B cell (primary cell): ENCODE data around the gene HOXB6. TPM values are rescaled to one million over a fixed set of nuclear protein-coding genes. Genes with fewer than 3 reads are reported as not detected.
A peak's percentile ranks its signal among the peaks of the same experiment; 100 is the strongest.

Source experiments
- ATAC-seq: fragments of 200-7000 bp; cut with Tn5 transposase; one replicate; pipeline ENCODE4 v1.10.0; 2021; ENCODE audit warnings: low read depth, mild to moderate bottlenecking, moderate number of reproducible peaks, moderate library complexity
- CTCF ChIA-PET: fragments of 350-600 bp; sonication (Branson Sonifier 250); formaldehyde crosslinking; loops from one replicate; lab custom pipeline; 2021; ENCODE audit warnings: antibody characterized with exemption, inconsistent platforms; lab: Charles Lee
- POLR2A ChIA-PET: fragments of 350-600 bp; sonication (Branson Sonifier 250); formaldehyde crosslinking; loops from one replicate; lab custom pipeline; 2021; ENCODE audit warnings: antibody characterized with exemption; lab: Charles Lee
- DNase-seq: peaks from one replicate; pipeline ENCODE4 v3.0.0; 2013
- H2AFZ ChIP-seq: 2 replicates; pipeline ENCODE4 v1.6.1; 2012; ENCODE audit warnings: mild to moderate bottlenecking, low read depth, low read length; ENCODE audit not compliant: insufficient read depth, poor library complexity, severe bottlenecking
- H3K27ac ChIP-seq, 2 donors: 1 replicate in 1 of 2; 2 replicates in 1 of 2; pipeline ENCODE4 v1.5.1; 2012 to 2013; ENCODE audit warnings: low read length in 2 of 2, mild to moderate bottlenecking in 2 of 2, moderate library complexity in 1 of 2
- H3K27me3 ChIP-seq, 4 experiments: fragments of 200-600 bp in 1 of 4; sonication (generic) in 1 of 4; replicated peaks in 1 of 4; 1 replicate in 2 of 4; 2 replicates in 2 of 4; pipeline versions ENCODE4 v1.6.1 to v1.7.0; 2013 to 2016; ENCODE audit warnings: low read length in 3 of 4, mild to moderate bottlenecking in 2 of 4, mixed read lengths in 1 of 4, moderate library complexity in 1 of 4; ENCODE audit not compliant: insufficient read depth in 4 of 4, control insufficient read depth in 3 of 4; ENCODE audit errors: control extremely low read depth in 1 of 4
- H3K36me3 ChIP-seq, 2 experiments: replicated peaks in 1 of 2; 1 replicate in 1 of 2; 2 replicates in 1 of 2; pipeline versions ENCODE4 v1.6.1 to v1.7.1; 2013; ENCODE audit warnings: low read length in 1 of 2; ENCODE audit not compliant: insufficient read depth in 2 of 2, control insufficient read depth in 1 of 2; ENCODE audit errors: control extremely low read depth in 1 of 2, extremely low read depth in 1 of 2
- H3K4me1 ChIP-seq, 2 donors: fragments of 200-600 bp in 1 of 2; sonication (generic) in 1 of 2; 1 replicate in 1 of 2; 2 replicates in 1 of 2; pipeline versions ENCODE4 v1.5.1 to v1.6.1; 2013 to 2017; ENCODE audit warnings: low read length in 2 of 2; ENCODE audit not compliant: control insufficient read depth in 2 of 2, insufficient read depth in 2 of 2
- H3K4me2 ChIP-seq: replicated peaks from 2 replicates; pipeline ENCODE3; 2012; ENCODE audit warnings: mild to moderate bottlenecking, low read depth, low read length; ENCODE audit not compliant: poor library complexity, severe bottlenecking
- H3K4me3 ChIP-seq, 5 experiments: fragments of 200-600 bp in 1 of 5; sonication (generic) in 1 of 5; 1 replicate in 3 of 5; 2 replicates in 2 of 5; pipeline versions ENCODE4 v1.5.1 to v1.7.0; 2011 to 2016; ENCODE audit warnings: low read length in 4 of 5, mild to moderate bottlenecking in 4 of 5, low read depth in 2 of 5, control low read depth in 1 of 5, moderate library complexity in 1 of 5; ENCODE audit not compliant: insufficient read depth in 1 of 5; ENCODE audit errors: control extremely low read depth in 1 of 5, extremely low read depth in 1 of 5
- H3K79me2 ChIP-seq: fragments of 200-600 bp; sonication (generic); one replicate; pipeline ENCODE4 v1.6.0; 2016; ENCODE audit warnings: low read length; ENCODE audit not compliant: control insufficient read depth, insufficient read depth
- H3K9ac ChIP-seq: fragments of 200-600 bp; sonication (generic); 2 replicates; pipeline ENCODE4 v1.6.1; 2017; ENCODE audit warnings: mild to moderate bottlenecking, low read length, moderate library complexity
- H3K9me3 ChIP-seq, 3 donors: one replicate each; pipeline versions ENCODE4 v1.6.1 to v1.7.1; 2013; ENCODE audit warnings: low read length in 2 of 3; ENCODE audit not compliant: control insufficient read depth in 2 of 3, insufficient read depth in 1 of 3; ENCODE audit errors: control extremely low read depth in 1 of 3
- H4K20me1 ChIP-seq: 2 replicates; pipeline ENCODE4 v1.6.0; 2012; ENCODE audit warnings: mild to moderate bottlenecking, low read length; ENCODE audit not compliant: insufficient read depth, control insufficient read depth, poor library complexity, severe bottlenecking
- H3K27ac Mint-ChIP-seq: one replicate; pipeline ENCODE4 v1.8.0; 2021; ENCODE audit warnings: mixed read lengths
- H3K27me3 Mint-ChIP-seq: one replicate; pipeline ENCODE4 v1.8.0; 2021; ENCODE audit warnings: mixed read lengths
- H3K4me1 Mint-ChIP-seq: one replicate; pipeline ENCODE4 v1.8.0; 2021; ENCODE audit warnings: mixed read lengths
- H3K4me3 Mint-ChIP-seq: one replicate; pipeline ENCODE4 v1.8.0; 2021; ENCODE audit warnings: mixed read lengths
- H3K9me3 Mint-ChIP-seq: one replicate; pipeline ENCODE4 v1.8.0; 2022; ENCODE audit warnings: mixed read lengths; ENCODE audit not compliant: insufficient read depth
- CTCF ChIP-seq: fragments of 200-600 bp; IDR thresholded peaks from one replicate; pipeline ENCODE4 v1.8.0; 2022; ENCODE audit warnings: antibody characterized with exemption, mild to moderate bottlenecking
- EZH2 ChIP-seq: IDR thresholded peaks from 2 replicates; pipeline ENCODE4 v1.6.1; 2012; ENCODE audit warnings: borderline replicate concordance, low read depth, mild to moderate bottlenecking, moderate library complexity, low read length; ENCODE audit not compliant: insufficient read depth, poor library complexity, severe bottlenecking
- WGBS: methylation state at CpG from one replicate; pipeline ENCODE4 v1.1.5; 2013; ENCODE audit warnings: missing lambda C conversion rate; ENCODE audit not compliant: insufficient coverage; 5-methylcytosine and 5-hydroxymethylcytosine counted together
- intact Hi-C: fragments of 100-400 bp; cut with micrococcal nuclease; formaldehyde crosslinking; loops from one replicate; pipeline ENCODE4 v1.10.0; 2022
- polyA plus RNA-seq: library from polyadenylated mRNA; depleted of rRNA; stranded (reverse); fragments of >200 nt; gene quantifications from 2 replicates; pipeline ENCODE4 v1.2.3, GENCODE V29; 2012
- total RNA-seq, 2 donors: library from RNA; stranded (reverse); fragments of 120-200 nt in 1 of 2; gene quantifications; 1 replicate in 1 of 2; 2 replicates in 1 of 2; pipeline versions ENCODE4 v1.2.3 to v1.2.4, GENCODE V29; 2013 to 2022

Gene HOXB6
- total and polyA plus RNA-seq, 2 donors (not counting 1 experiment from before 2014, with no cell fraction given), result 0.10 TPM; not detected in 1

- peak overlapping the region; percentile 83 for H3K4me3 Mint-ChIP-seq
- H3K27ac Mint-ChIP-seq, result peak overlapping the region; percentile 16
- intact Hi-C loops, result loop anchor here (2.0 kb wide), 2 partner anchors 14 to 256 kb away; partner anchors contain the start of gene HOXB4
- no peak overlapping the region for H3K27ac ChIP-seq
- POLR2A ChIA-PET, result interaction anchor here (0.5 to 1.6 kb wide), 4 partner anchors 20 to 274 kb away, joined by 3 to 4 read pairs (median 4); no protein-coding TSS in a partner anchor
- no peaks in the 10 kb centered on the region for H3K36me3 ChIP-seq
- H3K4me2 ChIP-seq, result peak overlapping the region; percentile 80
- H3K79me2 ChIP-seq, result no peaks in the 10 kb centered on the region
- H3K4me3 ChIP-seq, result peak overlapping the region in 2 of 5 experiments; percentile 21 to 44
- H3K4me1 Mint-ChIP-seq, result peaks cover 44% of the 10 kb centered on the region
- H3K9me3 ChIP-seq, result peaks cover 0 to 21% (median 0%) of the 10 kb centered on the region in 3 donors
- peaks cover 90% of the 10 kb centered on the region for H3K27me3 Mint-ChIP-seq
- CTCF ChIA-PET, result interaction anchor here (0.7 to 5.6 kb wide), 23 partner anchors 14 to 567 kb away, joined by 3 to 68 read pairs (median 4); partner anchors contain the start of gene PRAC2
- H3K4me1 ChIP-seq, result peaks cover 52 to 60% of the 10 kb centered on the region in 2 donors
- ATAC-seq (no peak), DNase-seq (peak; percentile 61)
- TF ChIP-seq CTCF, result no peak
- TF ChIP-seq EZH2, result peak; percentile 62
- H2AFZ ChIP-seq, result peak overlapping the region; percentile 50
- H3K9ac ChIP-seq, result peak overlapping the region; percentile 50
- peaks cover 8% of the 10 kb centered on the region for H4K20me1 ChIP-seq
- peaks cover 0 to 99% (median 81%) of the 10 kb centered on the region in 4 experiments for H3K27me3 ChIP-seq
- 4% methylated on average over 13 of the region's 14 CpGs for WGBS
- H3K9me3 Mint-ChIP-seq, result no peaks in the 10 kb centered on the region
Observed at GRCh38 chr17:48592577-48592976, 12.2 kb downstream of the HOXB6 start.

- H3K4me3 Mint-ChIP-seq, result no peak overlapping the region
Observed at GRCh38 chr17:48592057-48592514, 12.7 kb downstream of the HOXB6 start.

More at GRCh38 chr17:48592057-48592514, 12.7 kb downstream of the HOXB6 start:
- ATAC-seq, result no peak
- H3K4me3 ChIP-seq, result no peak overlapping the region
- H3K27ac Mint-ChIP-seq, result no peak overlapping the region
- H3K27ac ChIP-seq, result no peak overlapping the region
- WGBS, result 21% methylated on average over 24 of the region's 33 CpGs
- peak overlapping the region; percentile 80 for H3K4me2 ChIP-seq
- H3K79me2 ChIP-seq, result no peaks in the 10 kb centered on the region
- intact Hi-C loops, result loop anchor here (2.0 kb wide), 2 partner anchors 13 to 255 kb away; partner anchors contain the start of gene HOXB4
- CTCF ChIA-PET, result interaction anchor here (0.9 to 5.6 kb wide), 13 partner anchors 15 to 330 kb away, joined by 3 to 68 read pairs (median 7); partner anchors contain the start of gene PRAC2
- no peak for DNase-seq
- POLR2A ChIA-PET, result interaction anchor here (0.5 to 1.6 kb wide), 2 partner anchors 21 to 167 kb away, joined by 3 to 4 read pairs; no protein-coding TSS in a partner anchor
- no peak overlapping the region for H3K9ac ChIP-seq
- H3K9me3 ChIP-seq, result peaks cover 0 to 18% (median 0%) of the 10 kb centered on the region in 3 donors
- TF ChIP-seq EZH2 (no peak), CTCF (no peak)
- no peak overlapping the region for H2AFZ ChIP-seq
- H3K36me3 ChIP-seq, result no peaks in the 10 kb centered on the region
- peaks cover 47 to 56% of the 10 kb centered on the region in 2 donors for H3K4me1 ChIP-seq
- peaks cover 40% of the 10 kb centered on the region for H3K4me1 Mint-ChIP-seq
- peaks cover 0 to 99% (median 83%) of the 10 kb centered on the region in 4 experiments for H3K27me3 ChIP-seq
- no peaks in the 10 kb centered on the region for H3K9me3 Mint-ChIP-seq
- peaks cover 5% of the 10 kb centered on the region for H4K20me1 ChIP-seq
- peaks cover 90% of the 10 kb centered on the region for H3K27me3 Mint-ChIP-seq
